H1 (cell line): ENCODE data around the gene MEN1. TPM values are rescaled to one million over a fixed set of nuclear protein-coding genes. Genes with fewer than 3 reads are reported as not detected.

ENCODE experiments used
- CTCF ChIA-PET: fragments of 300-600 bp; sonication (Branson Sonifier 250); formaldehyde crosslinking; loops from one replicate; lab custom pipeline; 2021; ENCODE audit not compliant: partially characterized antibody; lab: Charles Lee
- POLR2A ChIA-PET: fragments of 300-600 bp; sonication (Branson Sonifier 250); formaldehyde crosslinking; loops from one replicate; lab custom pipeline; 2021; ENCODE audit warnings: inconsistent platforms; ENCODE audit not compliant: partially characterized antibody; lab: Charles Lee
- DNase-seq, 2 experiments: peaks; one replicate each; pipeline versions ENCODE4 v3.0.0 to v3.0.0-alpha.2; 2010 to 2022; ENCODE audit warnings: low spot score in 2 of 2, low read depth in 1 of 2, mixed read lengths in 1 of 2
- FAIRE-seq: peaks from 2 replicates; lab custom pipeline; 2011; peaks lifted over from hg19 to GRCh38; lab: Jason Lieb, UNC
- H2AFZ ChIP-seq: 2 replicates; pipeline ENCODE4 v1.8.1; 2012; ENCODE audit warnings: low read length, inconsistent platforms
- H2AK5ac ChIP-seq: 2 replicates; pipeline ENCODE4 v1.6.1; 2013; ENCODE audit warnings: low read depth, low read length
- H2BK120ac ChIP-seq: replicated peaks from 2 replicates; pipeline ENCODE3; 2013; ENCODE audit warnings: low read depth, low read length, inconsistent platforms
- H2BK12ac ChIP-seq: 2 replicates; pipeline ENCODE4 v1.6.1; 2013; ENCODE audit warnings: low read depth, low read length
- H2BK15ac ChIP-seq: 2 replicates; pipeline ENCODE4 v1.6.1; 2013; ENCODE audit warnings: low read length
- H2BK20ac ChIP-seq: 2 replicates; pipeline ENCODE4 v1.6.1; 2013; ENCODE audit warnings: low read length
- H2BK5ac ChIP-seq: 2 replicates; pipeline ENCODE4 v1.6.1; 2013; ENCODE audit warnings: low read depth, low read length
- H3K14ac ChIP-seq: 2 replicates; pipeline ENCODE4 v1.6.1; 2013; ENCODE audit warnings: inconsistent platforms; ENCODE audit not compliant: insufficient read length
- H3K18ac ChIP-seq: 2 replicates; pipeline ENCODE4 v1.6.1; 2013; ENCODE audit warnings: low read length; ENCODE audit errors: extremely low read depth
- H3K23ac ChIP-seq: 2 replicates; pipeline ENCODE4 v1.6.1; 2013; ENCODE audit warnings: inconsistent platforms; ENCODE audit not compliant: insufficient read length
- H3K23me2 ChIP-seq: 2 replicates; pipeline ENCODE4 v1.6.1; 2013; ENCODE audit warnings: low read depth, low read length
- H3K27ac ChIP-seq: 2 replicates; pipeline ENCODE4 v1.6.1; 2011; ENCODE audit warnings: low read depth, low read length, inconsistent platforms
- H3K27me3 ChIP-seq, 4 experiments: replicated peaks in 1 of 4; 1 replicate in 1 of 4; 2 replicates in 3 of 4; pipeline versions ENCODE4 v1.6.1 to v1.8.1; 2011 to 2013; ENCODE audit warnings: low read length in 3 of 4, mild to moderate bottlenecking in 3 of 4, inconsistent platforms in 2 of 4, mixed read lengths in 2 of 4, moderate library complexity in 1 of 4; ENCODE audit not compliant: control insufficient read depth in 3 of 4, insufficient read depth in 3 of 4; ENCODE audit errors: extremely low read depth in 1 of 4
- H3K36me3 ChIP-seq, 4 experiments: 2 replicates each; pipeline versions ENCODE4 v1.6.1 to v1.8.1; 2011 to 2013; ENCODE audit warnings: mild to moderate bottlenecking in 4 of 4, low read length in 3 of 4, moderate library complexity in 2 of 4, control low read depth in 1 of 4, inconsistent platforms in 1 of 4; ENCODE audit not compliant: insufficient read depth in 4 of 4, control insufficient read depth in 2 of 4
- H3K4ac ChIP-seq: replicated peaks from 2 replicates; pipeline ENCODE3; 2013; ENCODE audit warnings: low read length, low read depth, mixed read lengths, inconsistent platforms; ENCODE audit not compliant: insufficient read length
- H3K4me1 ChIP-seq, 4 experiments: replicated peaks in 1 of 4; 1 replicate in 1 of 4; 2 replicates in 3 of 4; pipeline versions ENCODE4 v1.6.1 to v1.8.1; 2011 to 2013; ENCODE audit warnings: low read length in 3 of 4, inconsistent platforms in 2 of 4, mixed read lengths in 1 of 4; ENCODE audit not compliant: insufficient read depth in 4 of 4, control insufficient read depth in 3 of 4
- H3K4me2 ChIP-seq, 2 experiments: 2 replicates each; pipeline versions ENCODE4 v1.6.1 to v1.8.1; 2011 to 2013; ENCODE audit warnings: low read depth in 2 of 2, low read length in 2 of 2, control low read depth in 1 of 2, inconsistent platforms in 1 of 2, mild to moderate bottlenecking in 1 of 2; ENCODE audit not compliant: insufficient read depth in 1 of 2
- H3K4me3 ChIP-seq, 4 experiments: fragments of 200-600, 300-600 bp in 1 of 4; sonication (generic), shearing (Covaris generic), sonication (Bioruptor Twin) in 1 of 4; 2 replicates each; pipeline versions ENCODE4 v1.5.1 to v1.8.1; 2011 to 2016; ENCODE audit warnings: low read length in 4 of 4, low read depth in 3 of 4, control low read depth in 2 of 4, inconsistent platforms in 2 of 4, mild to moderate bottlenecking in 2 of 4, mixed read lengths in 1 of 4, moderate library complexity in 1 of 4; ENCODE audit not compliant: insufficient read depth in 2 of 4; ENCODE audit errors: extremely low read depth in 1 of 4
- H3K56ac ChIP-seq: replicated peaks from 2 replicates; pipeline ENCODE3; 2013; ENCODE audit warnings: low read depth, mild to moderate bottlenecking, mixed read lengths, low read length, inconsistent platforms; ENCODE audit not compliant: insufficient read length
- H3K79me1 ChIP-seq: 2 replicates; pipeline ENCODE4 v1.6.1; 2013; ENCODE audit warnings: low read depth, low read length, control low read depth
- H3K79me2 ChIP-seq, 2 experiments: 2 replicates each; pipeline versions ENCODE4 v1.6.1 to v1.8.1; 2012 to 2013; ENCODE audit warnings: low read length in 2 of 2, mild to moderate bottlenecking in 2 of 2, inconsistent platforms in 1 of 2; ENCODE audit not compliant: insufficient read depth in 2 of 2, control insufficient read depth in 1 of 2
- H3K9ac ChIP-seq, 4 experiments: replicated peaks in 1 of 4; 1 replicate in 1 of 4; 2 replicates in 3 of 4; pipeline versions ENCODE4 v1.6.1 to v1.8.1; 2011 to 2013; ENCODE audit warnings: low read depth in 3 of 4, low read length in 3 of 4, control low read depth in 2 of 4, mild to moderate bottlenecking in 2 of 4, moderate library complexity in 2 of 4, inconsistent platforms in 1 of 4; ENCODE audit errors: extremely low read depth in 1 of 4
- H3K9me3 ChIP-seq, 2 experiments: 2 replicates each; pipeline versions ENCODE4 v1.6.1 to v1.8.1; 2012 to 2013; ENCODE audit warnings: mild to moderate bottlenecking in 2 of 2, moderate library complexity in 2 of 2, control low read depth in 1 of 2, inconsistent platforms in 1 of 2, low read depth in 1 of 2, low read length in 1 of 2, mixed read lengths in 1 of 2; ENCODE audit not compliant: insufficient read depth in 2 of 2
- H4K20me1 ChIP-seq, 2 experiments: replicated peaks in 1 of 2; 2 replicates each; pipeline versions ENCODE3 to v1.8.1; 2011 to 2013; ENCODE audit warnings: inconsistent platforms in 2 of 2, low read length in 2 of 2, mild to moderate bottlenecking in 1 of 2; ENCODE audit not compliant: insufficient read depth in 2 of 2, control insufficient read depth in 1 of 2
- H4K5ac ChIP-seq: 2 replicates; pipeline ENCODE4 v1.6.1; 2013; ENCODE audit warnings: low read length, low read depth, mixed read lengths, inconsistent platforms; ENCODE audit not compliant: insufficient read length
- H4K8ac ChIP-seq: 2 replicates; pipeline ENCODE4 v1.8.0; 2013; ENCODE audit warnings: mild to moderate bottlenecking, moderate library complexity, low read length, inconsistent platforms; ENCODE audit not compliant: insufficient read depth; ENCODE audit errors: extremely low read depth
- H4K91ac ChIP-seq: replicated peaks from 2 replicates; pipeline ENCODE3; 2013; ENCODE audit warnings: low read length, mixed read lengths, inconsistent platforms; ENCODE audit not compliant: insufficient read length
- ASH2L ChIP-seq: fragments of 200-600, 300-600 bp; sonication (generic); IDR thresholded peaks from one replicate; pipeline ENCODE4 v1.7.1; 2017; ENCODE audit warnings: low read length
- CBX5 ChIP-seq: fragments of 300-800, 300-1000 bp; sonication (generic); IDR thresholded peaks from 2 replicates; pipeline ENCODE4 v1.7.1; 2016; ENCODE audit warnings: antibody characterized with exemption, low read length, low read depth
- CEBPB ChIP-seq: IDR thresholded peaks from 2 replicates; pipeline ENCODE4 v1.6.1; 2012; ENCODE audit warnings: low read depth, low read length
- GABPA ChIP-seq: IDR thresholded peaks from 2 replicates; pipeline ENCODE4 v1.6.1; 2011; ENCODE audit warnings: mild to moderate bottlenecking, low read length, moderate library complexity, borderline replicate concordance; ENCODE audit not compliant: insufficient read depth
- HDAC6 ChIP-seq: IDR thresholded peaks from one replicate; pipeline ENCODE4 v1.7.1; 2012; ENCODE audit warnings: low read depth, mild to moderate bottlenecking, inconsistent platforms, low read length, moderate library complexity
- JUND ChIP-seq: IDR thresholded peaks from 2 replicates; pipeline ENCODE4 v1.6.1; 2011; ENCODE audit warnings: mild to moderate bottlenecking, improper control_type of control experiment, low read length
- POLR2A ChIP-seq, 2 experiments: IDR thresholded peaks; 1 replicate in 1 of 2; 2 replicates in 1 of 2; pipeline ENCODE4 v1.6.1; 2011; ENCODE audit warnings: low read depth in 2 of 2, low read length in 2 of 2, mild to moderate bottlenecking in 2 of 2; ENCODE audit errors: control extremely low read depth in 1 of 2
- POLR2AphosphoS5 ChIP-seq: IDR thresholded peaks from 2 replicates; pipeline ENCODE4 v1.6.1; 2011; ENCODE audit warnings: low read depth, low read length
- RAD21 ChIP-seq, 2 experiments: IDR thresholded peaks in 1 of 2; conservative IDR thresholded peaks in 1 of 2; 2 replicates each; pipeline ENCODE4 v1.6.1; 2011; ENCODE audit warnings: low read depth in 2 of 2, low read length in 2 of 2, improper control_type of control experiment in 1 of 2, inconsistent platforms in 1 of 2, mild to moderate bottlenecking in 1 of 2, moderate library complexity in 1 of 2
- SIX5 ChIP-seq: IDR thresholded peaks from 2 replicates; pipeline ENCODE4 v1.6.1; 2011; ENCODE audit warnings: mild to moderate bottlenecking, low read depth, low read length
- SP1 ChIP-seq: IDR thresholded peaks from 2 replicates; pipeline ENCODE4 v1.6.1; 2011; ENCODE audit warnings: low read depth, low read length
- SRF ChIP-seq: IDR thresholded peaks from 2 replicates; pipeline ENCODE4 v1.6.1; 2011; ENCODE audit warnings: mild to moderate bottlenecking, low read depth, low read length, moderate library complexity
- TAF7 ChIP-seq: optimal IDR thresholded peaks from 2 replicates; pipeline ENCODE3; 2011; ENCODE audit warnings: low read depth, mild to moderate bottlenecking, inconsistent platforms, low read length, moderate library complexity, borderline replicate concordance
- YY1 ChIP-seq: IDR thresholded peaks from 2 replicates; pipeline ENCODE4 v1.6.1; 2011; ENCODE audit warnings: low read depth, mild to moderate bottlenecking, low read length
- WGBS, 2 experiments: shearing (Covaris generic) in 1 of 2; methylation state at CpG; one replicate each; pipeline versions ENCODE4 v1.1.6 to v1.1.7; 2013 to 2015; ENCODE audit warnings: low lambda C conversion rate in 2 of 2, mixed read lengths in 2 of 2, inconsistent platforms in 1 of 2, low coverage in 1 of 2, missing lambda C conversion rate in 1 of 2; ENCODE audit not compliant: insufficient replicate concordance in 2 of 2, insufficient coverage in 1 of 2, insufficient read length in 1 of 2; ENCODE audit errors: extremely low coverage in 1 of 2, missing lambda C conversion rate in 1 of 2; 5-methylcytosine and 5-hydroxymethylcytosine counted together
- polyA plus RNA-seq, 7 experiments: library from polyadenylated mRNA; depleted of rRNA in 3 of 7; stranded (reverse) in 5 of 7; unstranded in 2 of 7; fragments of >200 nt in 5 of 7; fragments of 200-250 nt in 2 of 7; gene quantifications; 1 replicate in 5 of 7; 2 replicates in 1 of 7; 4 replicates in 1 of 7; pipeline versions ENCODE4 v1.2.1 to v1.2.3, GENCODE V29; 2011 to 2013; ENCODE audit warnings: missing spikeins in 2 of 7, mixed read lengths in 2 of 7
- total RNA-seq: library from RNA; stranded (reverse); fragmentation: NEBNext Ultra II Directional; extraction: Animal tissue kit (Norgen Biotek cat#: 25700); gene quantifications from 2 replicates; pipeline ENCODE4 v1.2.1, GENCODE V29; 2021

Gene MEN1
- total and polyA plus RNA-seq, 2 of the 8 experiments (the other 6 are each of a cell fraction or from before 2014, with no cell fraction given), result 47.2 to 56.3 TPM

DNA sequence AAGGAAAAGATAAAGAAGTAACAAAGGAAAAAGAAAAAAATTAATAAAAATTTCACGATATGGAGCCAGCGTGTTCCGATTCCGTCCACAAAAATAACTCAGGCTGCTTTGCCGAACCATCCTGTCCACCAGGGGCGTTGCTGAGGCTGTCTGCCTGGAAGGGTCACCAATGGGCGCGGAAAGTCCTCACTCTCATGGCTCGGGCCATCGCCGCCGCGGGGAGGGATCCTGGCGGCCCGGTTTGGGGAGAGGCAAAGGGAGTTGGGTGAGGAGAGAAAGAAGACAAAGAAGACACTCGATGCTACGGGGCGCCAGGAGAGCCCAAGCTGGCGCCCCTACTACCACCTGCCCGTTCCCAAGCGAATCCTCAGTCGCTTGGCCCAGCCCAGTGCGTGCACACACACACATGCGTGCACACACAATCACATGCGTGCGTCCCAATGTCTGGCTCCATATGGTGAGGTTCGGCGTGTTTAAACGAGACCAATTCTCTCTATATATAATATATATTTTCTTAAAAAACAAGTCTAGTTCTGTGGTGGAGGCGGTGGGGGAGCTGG, 45.0 kb downstream of the MEN1 start:
- WGBS, 2 experiments, result 85% methylated on average over 30 of the region's 30 CpGs; no CpG with 5 or more reads in 1 of the 2 experiments
- no peak overlapping the region; the same call in 1 of the 2 replicates for H4K8ac ChIP-seq
- no peak overlapping the region for H3K23ac ChIP-seq
- CTCF ChIA-PET, result interaction anchor here (0.6 to 23.6 kb wide), 6 partner anchors 9 to 130 kb away, joined by 3 to 376 read pairs (median 6); partner anchors contain the start of gene RASGRP2
- H3K27me3 ChIP-seq, result no peaks in the 10 kb centered on the region; a peak in 1 of 7 replicates
- H3K79me2 ChIP-seq, result peaks cover 0 to 17% of the 10 kb centered on the region in 2 experiments; a peak in 1 of 4 replicates
- no peak overlapping the region for H4K91ac ChIP-seq
- no peak overlapping the region for H2BK20ac ChIP-seq
- H3K23me2 ChIP-seq, result no peaks in the 10 kb centered on the region
- no peak overlapping the region for H4K5ac ChIP-seq
- H2AK5ac ChIP-seq, result no peak overlapping the region
- H2AFZ ChIP-seq, result no peak overlapping the region
- no peak overlapping the region for H3K4me3 ChIP-seq
- H2BK12ac ChIP-seq, result no peak overlapping the region
- H3K79me1 ChIP-seq, result peaks cover 3% of the 10 kb centered on the region
- peak overlapping the region in 1 of 2 experiments; percentile 70; a peak in 1 of 4 replicates for H3K4me2 ChIP-seq
- POLR2A ChIA-PET, result interaction anchor here (0.9 to 42.9 kb wide), 3 partner anchors 0 to 40 kb away, joined by 4 to 1087 read pairs (median 1087); partner anchors contain the start of genes PYGM, RASGRP2 and SF1
- no peak overlapping the region for H2BK15ac ChIP-seq
- H3K27ac ChIP-seq, result no peak overlapping the region
- H3K4me1 ChIP-seq, result peaks cover 26 to 58% (median 50%) of the 10 kb centered on the region in 4 experiments
- H3K36me3 ChIP-seq, result peaks cover 43 to 69% (median 57%) of the 10 kb centered on the region in 4 experiments
- H2BK120ac ChIP-seq, result no peak overlapping the region
- no peak for DNase-seq
- no peak overlapping the region for H3K14ac ChIP-seq
- H2BK5ac ChIP-seq, result peak overlapping the region; percentile 77; the same call in 1 of the 2 replicates
- H3K4ac ChIP-seq, result no peak overlapping the region
- H4K20me1 ChIP-seq, result peaks cover 21 to 28% of the 10 kb centered on the region in 2 experiments
- H3K56ac ChIP-seq, result no peak overlapping the region
- no peak overlapping the region for H3K18ac ChIP-seq
- H3K9ac ChIP-seq, result no peak overlapping the region
- H3K9me3 ChIP-seq, result no peaks in the 10 kb centered on the region
- no peak for FAIRE-seq
- TF ChIP-seq TAF7 (no peak), HDAC6 (no peak), ASH2L (no peak), SIX5 (no peak), POLR2A (IDR thresholded peaks at IDR 0.05; ENCODE audit: control extremely low read depth in 1 of 2, low read depth in 2 of 2, low read length in 2 of 2) (no peak; a peak in 1 of 3 replicates), GABPA (no peak), CBX5 (no peak), SRF (no peak), YY1 (no peak), CEBPB (no peak), RAD21 (IDR thresholded peaks at IDR 0.05 in 1 of 2, conservative IDR thresholded peaks at IDR 0.05 in 1 of 2; ENCODE audit: low read depth in 2 of 2, low read length in 2 of 2) (peak in 1 of 2 experiments; percentile 23; a peak in 1 of 4 replicates), POLR2AphosphoS5 (peak; percentile 67), JUND (no peak), SP1 (no peak)
